A549 (cell line): Measurements from ENCODE around the gene DNAH11.

Source experiments
- CEBPB ChIP-seq, 2 experiments: fragments of >200 bp in 1 of 2; sonication (Bioruptor Twin) in 1 of 2; formaldehyde crosslinking in 1 of 2; IDR thresholded peaks; 2 replicates each; pipeline ENCODE4 v1.6.1; 2012 to 2016
- CTCF ChIP-seq: fragments of >200 bp; sonication (Bioruptor Twin); formaldehyde crosslinking; IDR thresholded peaks from 3 replicates; pipeline ENCODE4 v1.5.1; 2016
- EP300 ChIP-seq, 2 experiments: fragments of >200 bp; sonication (Bioruptor Twin); formaldehyde crosslinking; IDR thresholded peaks; 2 replicates in 1 of 2; 3 replicates in 1 of 2; pipeline ENCODE4 v1.6.1; 2016 to 2017
- JUNB ChIP-seq: fragments of >200 bp; sonication (Bioruptor Twin); formaldehyde crosslinking; IDR thresholded peaks from 2 replicates; pipeline ENCODE4 v1.6.1; 2016
- ZC3H11A ChIP-seq: fragments of 450-650 bp; IDR thresholded peaks from 2 replicates; pipeline ENCODE4 v1.6.1; 2014; ENCODE audit warnings: antibody characterized with exemption, mild to moderate bottlenecking
- ZNF302 ChIP-seq: fragments of 250-450 bp; sonication (Bioruptor Pico); IDR thresholded peaks from 2 replicates; pipeline ENCODE4 v1.9.0; 2021; ENCODE audit warnings: inconsistent platforms, mild to moderate bottlenecking, moderate library complexity

DNA sequence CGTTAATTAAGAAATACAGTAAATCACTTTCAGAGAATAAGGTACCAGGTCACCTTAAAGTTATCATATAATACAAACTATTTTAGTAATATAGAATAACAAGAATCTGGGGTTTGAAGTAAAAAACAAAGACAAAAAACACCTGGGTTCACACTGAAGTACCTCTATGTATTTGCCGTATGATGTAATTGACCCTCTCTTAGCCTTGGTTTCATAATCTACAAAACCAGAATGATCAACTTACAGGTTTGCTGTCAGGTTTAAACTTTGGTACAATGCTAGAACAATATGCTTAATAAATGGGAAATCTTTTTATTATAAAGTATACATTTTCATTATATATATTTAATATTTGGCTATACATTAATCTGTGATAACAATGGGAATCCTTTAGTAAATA, 344.5 kb downstream of the DNAH11 start:
- TF ChIP-seq ZC3H11A (no peak), CTCF (no peak), CEBPB (IDR thresholded peaks at IDR 0.05) (no peak), ZNF302 (CRISPR knock-in tag) (no peak), EP300 (IDR thresholded peaks at IDR 0.05) (no peak), JUNB (no peak)
